SU-DHL-6 (cell line): Measurements from ENCODE around the gene RHBDF2.

Experiments used
- H2AFZ ChIP-seq: fragments of 200-600 bp; sonication (generic); 2 replicates; pipeline ENCODE4 v1.6.1; 2014; ENCODE audit warnings: low read depth, mild to moderate bottlenecking, moderate library complexity, mixed read lengths, antibody characterized with exemption, low read length; ENCODE audit not compliant: severe bottlenecking
- H3F3A ChIP-seq: fragments of 200-600 bp; shearing (Covaris generic); 2 replicates; pipeline ENCODE4 v1.6.0; 2016; ENCODE audit warnings: antibody characterized with exemption, mild to moderate bottlenecking; ENCODE audit not compliant: insufficient read depth
- H3K27ac ChIP-seq: fragments of 200-600 bp; sonication (generic); 2 replicates; pipeline ENCODE4 v1.5.1; 2016; ENCODE audit warnings: low read depth, mild to moderate bottlenecking, low read length, moderate library complexity, mixed read lengths
- H3K27me3 ChIP-seq: fragments of 200-600 bp; sonication (generic), shearing (Covaris generic); 2 replicates; pipeline ENCODE4 v1.6.0; 2014; ENCODE audit warnings: mild to moderate bottlenecking, low read length
- H3K36me3 ChIP-seq: fragments of 200-600 bp; sonication (generic); 2 replicates; pipeline ENCODE4 v1.6.1; 2014; ENCODE audit warnings: mild to moderate bottlenecking, low read length, mixed read lengths
- H3K4me2 ChIP-seq: fragments of 300-600, 200-600 bp; shearing (Covaris generic), sonication (generic); 2 replicates; pipeline ENCODE4 v1.6.0; 2014; ENCODE audit warnings: low read length, low read depth, mild to moderate bottlenecking; ENCODE audit not compliant: poor library complexity, severe bottlenecking
- H3K4me3 ChIP-seq: fragments of 200-600 bp; sonication (generic); 2 replicates; pipeline ENCODE4 v1.5.1; 2014; ENCODE audit warnings: antibody characterized with exemption, low read length, mild to moderate bottlenecking, mixed read lengths; ENCODE audit not compliant: insufficient read depth, poor library complexity, severe bottlenecking
- H3K79me2 ChIP-seq: fragments of 200-600 bp; sonication (generic); 2 replicates; pipeline ENCODE4 v1.6.1; 2014; ENCODE audit warnings: mild to moderate bottlenecking, low read length, moderate library complexity; ENCODE audit not compliant: insufficient read depth
- H3K9ac ChIP-seq: fragments of 200-600 bp; sonication (generic); 2 replicates; pipeline ENCODE4 v1.7.0; 2014; ENCODE audit warnings: mild to moderate bottlenecking, low read length
- H3K9me2 ChIP-seq: fragments of 200-600 bp; sonication (generic); replicated peaks from 2 replicates; pipeline ENCODE4 v1.6.1; 2014; ENCODE audit warnings: low read length; ENCODE audit not compliant: insufficient read depth
- H3K9me3 ChIP-seq: fragments of 200-600 bp; sonication (generic); 2 replicates; pipeline ENCODE4 v1.6.1; 2014; ENCODE audit warnings: low read length, mixed read lengths; ENCODE audit not compliant: insufficient read depth
- H4K20me1 ChIP-seq: fragments of 200-600 bp; sonication (generic); 2 replicates; pipeline ENCODE4 v1.6.1; 2014; ENCODE audit warnings: low read depth, mild to moderate bottlenecking, antibody characterized with exemption, low read length, moderate library complexity, mixed read lengths
- CTCF ChIP-seq: fragments of 200-600 bp; sonication (generic); IDR thresholded peaks from one replicate; pipeline ENCODE4 v1.5.1; 2017; ENCODE audit warnings: antibody characterized with exemption, mild to moderate bottlenecking, low read length, moderate library complexity; ENCODE audit not compliant: insufficient read depth, poor library complexity, severe bottlenecking
- EZH2phosphoT487 ChIP-seq: fragments of 200-600 bp; sonication (generic), shearing (Covaris generic); conservative IDR thresholded peaks from 2 replicates; pipeline ENCODE4 v1.6.1; 2018; ENCODE audit warnings: mild to moderate bottlenecking, antibody characterized with exemption, low read length, moderate library complexity, mixed read lengths

Gene RHBDF2

GRCh38 chr17:76477576-76477975 lies 23.6 kb downstream of the RHBDF2 start:
- no peaks in the 10 kb centered on the region for H3K27me3 ChIP-seq
- no peak overlapping the region for H3K27ac ChIP-seq
- H4K20me1 ChIP-seq = no peaks in the 10 kb centered on the region
- TF ChIP-seq CTCF (no peak), EZH2phosphoT487 (no peak)
- H3K79me2 ChIP-seq = no peaks in the 10 kb centered on the region
- H3K9ac ChIP-seq = no peak overlapping the region
- H3K9me2 ChIP-seq = no peaks in the 10 kb centered on the region
- peaks cover 22% of the 10 kb centered on the region for H3F3A ChIP-seq
- no peaks in the 10 kb centered on the region for H3K36me3 ChIP-seq
- H3K9me3 ChIP-seq = no peaks in the 10 kb centered on the region
- no peak overlapping the region for H3K4me2 ChIP-seq
- no peak overlapping the region for H3K4me3 ChIP-seq
- no peak overlapping the region for H2AFZ ChIP-seq

GRCh38 chr17:76476736-76477135 lies 24.5 kb downstream of the RHBDF2 start:
- TF ChIP-seq EZH2phosphoT487 (no peak), CTCF (no peak)
- Histone ChIP-seq H3F3A (peaks cover 14% of the 10 kb centered on the region), H3K9me3 (no peaks in the 10 kb centered on the region), H3K27ac (no peak overlapping the region), H4K20me1 (no peaks in the 10 kb centered on the region), H3K79me2 (no peaks in the 10 kb centered on the region), H3K36me3 (no peaks in the 10 kb centered on the region), H3K4me3 (no peak overlapping the region), H3K4me2 (no peak overlapping the region), H3K9me2 (no peaks in the 10 kb centered on the region), H2AFZ (no peak overlapping the region), H3K9ac (no peak overlapping the region), H3K27me3 (no peaks in the 10 kb centered on the region)

- H3K27me3 ChIP-seq = no peaks in the 10 kb centered on the region
- no peaks in the 10 kb centered on the region for H3K36me3 ChIP-seq
- H3K4me3 ChIP-seq = no peak overlapping the region
- 0 out of 2 replicates have a peak, but pooled peaks cover 1% of the 10 kb centered on the region for H3F3A ChIP-seq
- no peak for TF ChIP-seq CTCF
- no peak for TF ChIP-seq EZH2phosphoT487
- no peak overlapping the region for H3K9ac ChIP-seq
- no peak overlapping the region for H3K27ac ChIP-seq
- H2AFZ ChIP-seq = no peak overlapping the region
- H3K79me2 ChIP-seq = no peaks in the 10 kb centered on the region
- H3K9me2 ChIP-seq = no peaks in the 10 kb centered on the region
- no peak overlapping the region for H3K4me2 ChIP-seq
- H4K20me1 ChIP-seq = no peaks in the 10 kb centered on the region
- H3K9me3 ChIP-seq = no peaks in the 10 kb centered on the region
These were observed 25.9 kb downstream of the RHBDF2 start for GRCh38 chr17:76475302-76475701.

GRCh38 chr17:76474894-76475293 lies 26.3 kb downstream of the RHBDF2 start:
- no peaks in the 10 kb centered on the region for H3K36me3 ChIP-seq
- H3K27ac ChIP-seq = no peak overlapping the region

More at GRCh38 chr17:76474894-76475293, 26.3 kb downstream of the RHBDF2 start:
- Histone ChIP-seq H3F3A (no peaks in the 10 kb centered on the region), H3K27me3 (no peaks in the 10 kb centered on the region), H3K79me2 (no peaks in the 10 kb centered on the region), H4K20me1 (no peaks in the 10 kb centered on the region), H3K9me2 (no peaks in the 10 kb centered on the region), H2AFZ (no peak overlapping the region), H3K4me2 (no peak overlapping the region), H3K4me3 (no peak overlapping the region), H3K9me3 (no peaks in the 10 kb centered on the region), H3K9ac (no peak overlapping the region)
- TF ChIP-seq EZH2phosphoT487 (no peak), CTCF (no peak)
